IPS-15b (cell line): Measurements from ENCODE around the gene OIP5.
"Not testable (repeated sequence)": the region's sequence is repeated elsewhere in the genome, so short reads cannot be mapped to it uniquely, and the experiment has no call there.

Experiments
- H3K27me3 ChIP-seq: one replicate; pipeline ENCODE4 v1.6.1; 2013; ENCODE audit warnings: low read length; ENCODE audit not compliant: control insufficient read depth, insufficient read depth
- H3K36me3 ChIP-seq: one replicate; pipeline ENCODE4 v1.6.1; 2013; ENCODE audit warnings: low read length; ENCODE audit not compliant: control insufficient read depth, insufficient read depth
- H3K4me1 ChIP-seq: one replicate; pipeline ENCODE4 v1.6.1; 2013; ENCODE audit warnings: mild to moderate bottlenecking, low read length; ENCODE audit not compliant: control insufficient read depth, insufficient read depth
- H3K4me3 ChIP-seq: one replicate; pipeline ENCODE4 v1.5.1; 2013; ENCODE audit warnings: low read depth, low read length
- H3K9ac ChIP-seq: one replicate; pipeline ENCODE4 v1.6.1; 2013; ENCODE audit warnings: low read depth, mild to moderate bottlenecking, low read length
- H3K9me3 ChIP-seq: one replicate; pipeline ENCODE4 v1.6.1; 2013; ENCODE audit warnings: mild to moderate bottlenecking, low read length; ENCODE audit not compliant: control insufficient read depth, insufficient read depth

OIP5 gene

GRCh38 chr15:41292521-41292920, 39.9 kb downstream of the OIP5 start:
- Histone ChIP-seq H3K4me3 (no peak overlapping the region), H3K36me3 (peaks cover 8% of the 10 kb centered on the region), H3K27me3 (no peaks in the 10 kb centered on the region), H3K9ac (no peak overlapping the region), H3K9me3 (no peaks in the 10 kb centered on the region), H3K4me1 (no peaks in the 10 kb centered on the region)

- Histone ChIP-seq H3K4me3 (no peak overlapping the region), H3K9me3 (no peaks in the 10 kb centered on the region), H3K36me3 (peaks cover 21% of the 10 kb centered on the region), H3K27me3 (no peaks in the 10 kb centered on the region), H3K4me1 (no peaks in the 10 kb centered on the region), H3K9ac (no peak overlapping the region)
Measured at GRCh38 chr15:41291065-41291631, 41.2 kb downstream of the OIP5 start.

GRCh38 chr15:41289953-41290352, 42.4 kb downstream of the OIP5 start:
- Histone ChIP-seq H3K27me3 (no peaks in the 10 kb centered on the region), H3K9me3 (no peaks in the 10 kb centered on the region), H3K4me1 (peaks cover 3% of the 10 kb centered on the region), H3K9ac (no peak overlapping the region), H3K36me3 (peaks cover 24% of the 10 kb centered on the region), H3K4me3 (no peak overlapping the region)

GRCh38 chr15:41288464-41288863, 43.9 kb downstream of the OIP5 start:
- no peaks in the 10 kb centered on the region for H3K9me3 ChIP-seq
- H3K27me3 ChIP-seq, result no peaks in the 10 kb centered on the region
- H3K4me1 ChIP-seq, result peaks cover 3% of the 10 kb centered on the region
- peaks cover 24% of the 10 kb centered on the region for H3K36me3 ChIP-seq
- no peak overlapping the region for H3K9ac ChIP-seq
- no peak overlapping the region for H3K4me3 ChIP-seq

GRCh38 chr15:41286665-41287333, 45.6 kb downstream of the OIP5 start:
- Histone ChIP-seq H3K4me3 (no peak overlapping the region), H3K36me3 (peaks cover 24% of the 10 kb centered on the region), H3K9ac (no peak overlapping the region), H3K27me3 (no peaks in the 10 kb centered on the region), H3K9me3 (no peaks in the 10 kb centered on the region), H3K4me1 (peaks cover 7% of the 10 kb centered on the region)

- Histone ChIP-seq H3K36me3 (peaks cover 24% of the 10 kb centered on the region), H3K9ac (peak overlapping the region; percentile 97), H3K9me3 (no peaks in the 10 kb centered on the region), H3K4me3 (peak overlapping the region; percentile 95), H3K4me1 (peaks cover 7% of the 10 kb centered on the region), H3K27me3 (no peaks in the 10 kb centered on the region)
Measured at GRCh38 chr15:41285285-41285684, 47.1 kb downstream of the OIP5 start.

DNA sequence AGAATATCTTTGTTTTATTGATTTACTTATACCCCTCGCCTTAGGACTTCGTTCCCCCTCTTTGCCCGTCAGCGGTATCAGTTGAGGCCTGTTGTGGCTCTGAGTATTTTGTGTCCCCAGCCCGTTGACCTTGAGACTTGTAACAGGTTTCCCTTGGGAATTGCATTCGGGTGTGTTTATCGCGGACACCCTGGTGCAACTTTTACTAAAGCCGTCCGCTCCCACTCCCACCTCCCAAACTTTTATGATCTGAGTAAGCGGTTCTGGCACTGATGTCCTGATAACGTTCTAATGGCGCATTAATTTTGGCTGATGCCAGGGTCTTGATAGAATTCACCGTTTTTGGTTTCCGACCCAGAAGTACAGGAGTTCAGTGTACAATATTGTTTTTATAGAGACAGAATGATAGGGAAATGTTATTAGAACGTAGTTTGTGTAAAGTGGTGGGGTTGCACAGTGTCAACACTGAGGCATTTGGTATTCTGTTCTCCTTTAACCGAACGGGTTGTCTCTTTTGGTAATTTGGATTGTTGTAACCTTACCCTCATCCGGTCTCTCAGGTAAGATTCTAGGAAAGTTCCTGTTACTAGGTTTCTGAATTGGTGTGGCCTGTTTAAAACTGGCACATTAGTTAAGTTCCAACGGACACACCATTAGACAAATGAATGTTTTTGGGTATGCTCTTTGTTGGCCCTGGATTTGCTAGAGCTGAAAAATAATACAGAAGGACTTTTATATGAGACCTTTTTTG, 47.8 kb downstream of the OIP5 start:
- H3K9ac ChIP-seq, result peak overlapping the region; percentile 97
- H3K27me3 ChIP-seq, result no peaks in the 10 kb centered on the region
- H3K36me3 ChIP-seq, result peaks cover 27% of the 10 kb centered on the region
- H3K9me3 ChIP-seq, result no peaks in the 10 kb centered on the region
- H3K4me1 ChIP-seq, result peaks cover 7% of the 10 kb centered on the region
- peak overlapping the region; percentile 95 for H3K4me3 ChIP-seq

DNA sequence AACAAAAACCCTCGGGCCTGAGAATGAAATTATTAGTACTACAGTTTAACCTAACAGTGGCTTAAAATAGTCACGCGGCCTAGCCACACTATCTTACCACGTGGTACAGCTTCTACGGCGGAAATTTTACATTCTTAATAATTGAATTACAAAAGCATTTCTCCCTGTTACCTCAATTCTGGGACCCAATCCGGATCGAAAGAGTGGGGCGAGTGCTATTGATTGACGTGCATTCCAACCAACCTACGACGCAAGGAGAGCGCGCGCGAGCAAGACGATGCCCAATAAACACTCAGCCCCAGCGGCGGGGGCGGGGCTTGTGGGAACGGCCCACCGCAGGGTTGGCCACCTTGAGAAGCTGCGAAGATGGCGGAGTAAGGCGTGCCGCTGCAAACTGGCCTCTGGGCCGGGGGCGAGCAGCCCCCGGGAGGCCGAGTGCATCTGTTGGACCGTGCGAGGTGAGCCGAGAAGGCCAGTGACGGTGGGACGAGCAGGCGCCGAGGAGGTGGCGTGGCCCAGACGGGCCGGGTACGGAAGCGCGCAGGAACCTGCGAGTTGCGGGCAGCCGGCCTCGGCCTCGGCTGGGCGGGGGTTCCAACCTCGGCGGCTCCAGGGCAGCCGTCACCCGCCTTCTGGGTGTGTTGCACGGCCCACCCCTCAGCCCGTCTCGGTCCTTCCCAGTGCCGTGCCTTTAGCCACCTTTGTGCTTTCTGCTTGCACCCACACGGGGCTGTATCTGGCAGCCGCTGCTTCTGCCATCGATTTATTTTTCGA, 48.6 kb downstream of the OIP5 start:
- Histone ChIP-seq H3K27me3 (no peaks in the 10 kb centered on the region), H3K36me3 (peaks cover 26% of the 10 kb centered on the region), H3K9ac (peak overlapping the region; percentile 97), H3K4me3 (peak overlapping the region; percentile 95), H3K9me3 (no peaks in the 10 kb centered on the region), H3K4me1 (peaks cover 7% of the 10 kb centered on the region)

GRCh38 chr15:41282980-41283652, 49.3 kb downstream of the OIP5 start:
- H3K27me3 ChIP-seq, H3K9me3 ChIP-seq, H3K4me1 ChIP-seq: not testable (repeated sequence)
- H3K9ac ChIP-seq, result peak overlapping the region; percentile 38
- peak overlapping the region; percentile 95 for H3K4me3 ChIP-seq
- peaks cover 22% of the 10 kb centered on the region for H3K36me3 ChIP-seq

GRCh38 chr15:41282436-41282835, 50.0 kb downstream of the OIP5 start:
- peaks cover 22% of the 10 kb centered on the region for H3K36me3 ChIP-seq
- H3K4me1 ChIP-seq, H3K27me3 ChIP-seq, H3K4me3 ChIP-seq, H3K9me3 ChIP-seq, H3K9ac ChIP-seq: not testable (repeated sequence)

DNA sequence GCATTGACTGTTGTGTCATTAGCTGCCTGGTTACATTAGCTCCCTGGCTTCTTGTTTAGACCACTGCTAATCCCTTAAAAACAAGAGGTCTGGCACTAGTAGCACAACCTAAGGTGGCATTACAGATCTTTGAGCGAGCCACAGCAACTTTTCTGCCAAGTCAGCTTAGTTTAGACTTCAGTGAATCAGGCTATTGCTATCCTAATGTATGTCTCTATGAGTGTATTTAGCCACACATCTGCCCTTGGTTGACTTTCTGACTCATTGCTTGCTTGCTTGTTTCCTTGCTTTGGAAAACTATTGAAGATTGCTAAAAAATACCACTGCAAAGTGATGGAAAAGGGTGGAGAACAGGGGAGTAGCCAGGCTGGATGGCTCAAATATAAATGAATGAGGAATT, 51.2 kb downstream of the OIP5 start:
- no peak overlapping the region for H3K9ac ChIP-seq
- H3K4me1 ChIP-seq, result peaks cover 7% of the 10 kb centered on the region
- no peaks in the 10 kb centered on the region for H3K9me3 ChIP-seq
- no peak overlapping the region for H3K4me3 ChIP-seq
- H3K36me3 ChIP-seq, result peaks cover 10% of the 10 kb centered on the region
- H3K27me3 ChIP-seq, result no peaks in the 10 kb centered on the region
